Neural cell (in vitro differentiated cells): ENCODE results near the gene KBTBD13. TPM values are rescaled to one million over a fixed set of nuclear protein-coding genes. Genes with fewer than 3 reads are reported as not detected.

Experiments used
- H2AFZ ChIP-seq: fragments of 200-600, 300-800 bp; sonication (generic), shearing (Covaris generic); 2 replicates; pipeline ENCODE4 v1.6.0; 2014; ENCODE audit warnings: low read depth, mild to moderate bottlenecking, antibody characterized with exemption, low read length, moderate library complexity
- H3F3A ChIP-seq: fragments of 200-600 bp; shearing (Covaris generic); 2 replicates; pipeline ENCODE4 v1.6.1; 2016; ENCODE audit warnings: mild to moderate bottlenecking, moderate library complexity, mixed read lengths, antibody characterized with exemption, low read length; ENCODE audit not compliant: insufficient read depth, poor library complexity, severe bottlenecking
- H3K27ac ChIP-seq: fragments of 200-600, 300-800 bp; sonication (generic), shearing (Covaris generic); 2 replicates; pipeline ENCODE4 v1.5.1; 2014; ENCODE audit warnings: mild to moderate bottlenecking, low read length, moderate library complexity
- H3K27me3 ChIP-seq: fragments of 300-800, 200-600 bp; sonication (generic), shearing (Covaris generic); 2 replicates; pipeline ENCODE4 v1.6.0; 2014; ENCODE audit warnings: mild to moderate bottlenecking, low read depth, low read length, moderate library complexity; ENCODE audit not compliant: insufficient read depth
- H3K36me3 ChIP-seq: fragments of 300-800, 200-600 bp; sonication (generic), shearing (Covaris generic); 2 replicates; pipeline ENCODE4 v1.5.1; 2014; ENCODE audit warnings: mild to moderate bottlenecking, antibody characterized with exemption, low read length, moderate library complexity; ENCODE audit not compliant: insufficient read depth
- H3K4me2 ChIP-seq: fragments of 300-800, 200-600 bp; sonication (generic), shearing (Covaris generic); 2 replicates; pipeline ENCODE4 v1.6.0; 2014; ENCODE audit warnings: mild to moderate bottlenecking, low read length
- H3K4me3 ChIP-seq: fragments of 300-800, 200-600 bp; sonication (generic), shearing (Covaris generic); 2 replicates; pipeline ENCODE4 v1.5.1; 2014; ENCODE audit warnings: mild to moderate bottlenecking, low read length, moderate library complexity
- H3K79me2 ChIP-seq: fragments of 200-600 bp; shearing (Covaris generic); replicated peaks from 2 replicates; pipeline ENCODE4 v1.6.0; 2014; ENCODE audit warnings: mild to moderate bottlenecking, low read length, moderate library complexity; ENCODE audit not compliant: insufficient read depth
- H3K9ac ChIP-seq: fragments of 300-800, 200-600 bp; sonication (generic), shearing (Covaris generic); 2 replicates; pipeline ENCODE4 v1.6.1; 2016; ENCODE audit warnings: mild to moderate bottlenecking, low read length, mixed read lengths
- H3K9me2 ChIP-seq: fragments of 200-600 bp; shearing (Covaris generic); 2 replicates; pipeline ENCODE4 v1.6.1; 2016; ENCODE audit warnings: mild to moderate bottlenecking, low read length, mixed read lengths; ENCODE audit not compliant: insufficient read depth
- H3K9me3 ChIP-seq: fragments of 200-600, 300-800 bp; sonication (generic), shearing (Covaris generic); 2 replicates; pipeline ENCODE4 v1.6.1; 2016; ENCODE audit warnings: mild to moderate bottlenecking, mixed run types, low read length, moderate library complexity, mixed read lengths
- H4K20me1 ChIP-seq: fragments of 200-600 bp; shearing (Covaris generic); 2 replicates; pipeline ENCODE4 v1.6.1; 2016; ENCODE audit warnings: mild to moderate bottlenecking, mixed run types; ENCODE audit not compliant: insufficient read depth
- EP300 ChIP-seq: fragments of 450-650 bp; conservative IDR thresholded peaks from 2 replicates; pipeline ENCODE4 v1.6.1; 2014; ENCODE audit warnings: antibody characterized with exemption, mild to moderate bottlenecking, moderate library complexity; ENCODE audit not compliant: poor library complexity, severe bottlenecking
- EZH2 ChIP-seq: fragments of 200-600, 300-800 bp; shearing (Covaris generic), sonication (generic); IDR thresholded peaks from 2 replicates; pipeline ENCODE4 v1.6.1; 2014; ENCODE audit warnings: antibody characterized with exemption, low read length, borderline replicate concordance, mild to moderate bottlenecking; ENCODE audit not compliant: insufficient read depth, poor library complexity, severe bottlenecking
- MXI1 ChIP-seq: fragments of 450-650 bp; conservative IDR thresholded peaks from 2 replicates; pipeline ENCODE4 v1.6.1; 2014; ENCODE audit warnings: antibody characterized with exemption, mild to moderate bottlenecking; ENCODE audit not compliant: poor library complexity, severe bottlenecking
- POLR2AphosphoS5 ChIP-seq: IDR thresholded peaks from 2 replicates; pipeline ENCODE4 v1.6.1; 2012
- RAD21 ChIP-seq: fragments of 450-650 bp; conservative IDR thresholded peaks from 2 replicates; pipeline ENCODE4 v1.6.1; 2014; ENCODE audit warnings: antibody characterized with exemption, mild to moderate bottlenecking, moderate library complexity
- REST ChIP-seq: IDR thresholded peaks from 2 replicates; pipeline ENCODE4 v1.6.1; 2012; ENCODE audit warnings: borderline replicate concordance
- SMC3 ChIP-seq: fragments of 450-650 bp; conservative IDR thresholded peaks from 2 replicates; pipeline ENCODE4 v1.6.1; 2014; ENCODE audit warnings: antibody characterized with exemption, mild to moderate bottlenecking, moderate library complexity; ENCODE audit not compliant: poor library complexity
- TAF1 ChIP-seq: IDR thresholded peaks from 2 replicates; pipeline ENCODE4 v1.6.1; 2012; ENCODE audit warnings: low read depth
- polyA plus RNA-seq: library from polyadenylated mRNA; depleted of rRNA; stranded (reverse); fragments of >200 nt; gene quantifications from 2 replicates; pipeline ENCODE4 v1.2.3, GENCODE V29; 2014
- TF ChIP-seq, protein P1 (sequence below): fragments of 450-650 bp; IDR thresholded peaks from 2 replicates; pipeline ENCODE4 v1.5.1; 2014; ENCODE audit warnings: antibody characterized with exemption, mild to moderate bottlenecking, moderate library complexity; ENCODE audit not compliant: poor library complexity, severe bottlenecking

Gene KBTBD13
- polyA plus RNA-seq, 1 donor from 2014 or later = not detected

GRCh38 chr15:65028921-65029735, 47.4 kb upstream of the KBTBD13 start, which contains the start of gene MTFMT:
MTFMT (minus strand) TSS chr15:65029639; CDS start chr15:65029613, 26 bp downstream.
- Histone ChIP-seq H3K27ac (peak within 1 kb of the TSS; percentile 7), H4K20me1 (no peaks in the 10 kb centered on the region), H3K27me3 (no peaks in the 10 kb centered on the region), H3F3A (no peaks in the 10 kb centered on the region), H3K9me2 (no peaks in the 10 kb centered on the region), H3K9ac (peak within 1 kb of the TSS; percentile 80), H3K79me2 (peaks cover 3% of the 10 kb centered on the region), H3K9me3 (no peaks in the 10 kb centered on the region), H2AFZ (peak within 1 kb of the TSS; percentile 74), H3K4me3 (peak within 1 kb of the TSS; percentile 96), H3K36me3 (no peaks in the 10 kb centered on the region), H3K4me2 (peak within 1 kb of the TSS; percentile 70)
- TF ChIP-seq TAF1 (peak; percentile 45), RAD21 (no peak), REST (peak; percentile 44), EZH2 (no peak), SMC3 (no peak), MXI1 (peak; percentile 93), EP300 (no peak), POLR2AphosphoS5 (peak; percentile 95)
- TF ChIP-seq, protein P1, sequence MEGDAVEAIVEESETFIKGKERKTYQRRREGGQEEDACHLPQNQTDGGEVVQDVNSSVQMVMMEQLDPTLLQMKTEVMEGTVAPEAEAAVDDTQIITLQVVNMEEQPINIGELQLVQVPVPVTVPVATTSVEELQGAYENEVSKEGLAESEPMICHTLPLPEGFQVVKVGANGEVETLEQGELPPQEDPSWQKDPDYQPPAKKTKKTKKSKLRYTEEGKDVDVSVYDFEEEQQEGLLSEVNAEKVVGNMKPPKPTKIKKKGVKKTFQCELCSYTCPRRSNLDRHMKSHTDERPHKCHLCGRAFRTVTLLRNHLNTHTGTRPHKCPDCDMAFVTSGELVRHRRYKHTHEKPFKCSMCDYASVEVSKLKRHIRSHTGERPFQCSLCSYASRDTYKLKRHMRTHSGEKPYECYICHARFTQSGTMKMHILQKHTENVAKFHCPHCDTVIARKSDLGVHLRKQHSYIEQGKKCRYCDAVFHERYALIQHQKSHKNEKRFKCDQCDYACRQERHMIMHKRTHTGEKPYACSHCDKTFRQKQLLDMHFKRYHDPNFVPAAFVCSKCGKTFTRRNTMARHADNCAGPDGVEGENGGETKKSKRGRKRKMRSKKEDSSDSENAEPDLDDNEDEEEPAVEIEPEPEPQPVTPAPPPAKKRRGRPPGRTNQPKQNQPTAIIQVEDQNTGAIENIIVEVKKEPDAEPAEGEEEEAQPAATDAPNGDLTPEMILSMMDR = no peak

GRCh38 chr15:65029736-65030208, 46.8 kb upstream of the KBTBD13 start:
- Histone ChIP-seq H3K9ac (no peak overlapping the region), H3K4me3 (peak overlapping the region; percentile 96), H2AFZ (no peak overlapping the region), H3K4me2 (no peak overlapping the region), H3K27ac (no peak overlapping the region), H3K9me2 (no peaks in the 10 kb centered on the region), H4K20me1 (no peaks in the 10 kb centered on the region), H3K27me3 (no peaks in the 10 kb centered on the region), H3K9me3 (no peaks in the 10 kb centered on the region), H3K79me2 (peaks cover 3% of the 10 kb centered on the region), H3F3A (no peaks in the 10 kb centered on the region), H3K36me3 (no peaks in the 10 kb centered on the region)
- TF ChIP-seq EP300 = no peak
- TF ChIP-seq RAD21 = no peak
- TF ChIP-seq POLR2AphosphoS5 = no peak
- TF ChIP-seq TAF1 = no peak
- TF ChIP-seq, protein P1 = no peak
- TF ChIP-seq EZH2 = no peak
- no peak for TF ChIP-seq REST
- no peak for TF ChIP-seq SMC3
- no peak for TF ChIP-seq MXI1
